ENCODE data around the gene P2RY6. TPM values are rescaled to one million over a fixed set of nuclear protein-coding genes. Genes with fewer than 3 reads are reported as not detected.

The P2RY6 gene
- total and polyA plus RNA-seq, 2 of the 8 experiments (the other 6 are each of a cell fraction or from before 2014, with no cell fraction given), result 0.15 TPM; not detected in 1

GRCh38 chr11:73334384-73335203 lies 62.5 kb downstream of the P2RY6 start:
- H3K27me3 ChIP-seq (replicated peaks in 1 of 4; ENCODE audit: control insufficient read depth in 3 of 4, extremely low read depth in 1 of 4, insufficient read depth in 3 of 4, low read length in 3 of 4), result peaks cover 28 to 64% (median 53%) of the 10 kb centered on the region in 4 experiments
- H3K4me2 ChIP-seq (ENCODE audit: insufficient read depth in 1 of 2, low read depth in 2 of 2, low read length in 2 of 2), result no peak overlapping the region
- no peak overlapping the region for H2BK120ac ChIP-seq (replicated peaks; ENCODE audit: low read depth, low read length)
- H3K14ac ChIP-seq (ENCODE audit: insufficient read length), result no peak overlapping the region
- H2AFZ ChIP-seq (ENCODE audit: low read length), result no peak overlapping the region
- no peak overlapping the region for H4K5ac ChIP-seq (ENCODE audit: insufficient read length, low read depth, low read length)
- no peak overlapping the region for H3K23ac ChIP-seq (ENCODE audit: insufficient read length)
- H2BK5ac ChIP-seq (ENCODE audit: low read depth, low read length), result no peak overlapping the region
- H3K79me2 ChIP-seq (ENCODE audit: control insufficient read depth in 1 of 2, insufficient read depth in 2 of 2, low read length in 2 of 2), result no peaks in the 10 kb centered on the region
- H4K20me1 ChIP-seq (replicated peaks in 1 of 2; ENCODE audit: control insufficient read depth in 1 of 2, insufficient read depth in 2 of 2, low read length in 2 of 2), result peaks cover 31% of the 10 kb centered on the region in 2 experiments
- H3K36me3 ChIP-seq (ENCODE audit: control insufficient read depth in 2 of 4, insufficient read depth in 4 of 4, low read length in 3 of 4), result no peaks in the 10 kb centered on the region
- H3K9ac ChIP-seq (replicated peaks in 1 of 4; ENCODE audit: extremely low read depth in 1 of 4, low read depth in 3 of 4, low read length in 3 of 4), result no peak overlapping the region
- no peak for TF ChIP-seq ZNF274 (IDR thresholded peaks at IDR 0.05; ENCODE audit: borderline replicate concordance, extremely low read depth, low read length)
- TF ChIP-seq BRCA1 (IDR thresholded peaks at IDR 0.05; ENCODE audit: low read depth, low read length), result no peak
- DNase-seq (ENCODE audit: low read depth in 1 of 2, low spot score in 2 of 2) (no peak), FAIRE-seq (no peak)
- no peak overlapping the region for H2BK15ac ChIP-seq (ENCODE audit: low read length)
- H3K23me2 ChIP-seq (ENCODE audit: low read depth, low read length), result no peaks in the 10 kb centered on the region
- no peak overlapping the region for H3K18ac ChIP-seq (ENCODE audit: extremely low read depth, low read length)
- 69% methylated on average over 6 of the region's 6 CpGs; no CpG with 5 or more reads in 1 of the 2 experiments for WGBS, 2 experiments (ENCODE audit: extremely low coverage in 1 of 2, insufficient coverage in 1 of 2, insufficient read length in 1 of 2, insufficient replicate concordance in 2 of 2, low coverage in 1 of 2, low lambda C conversion rate in 2 of 2, missing lambda C conversion rate in 1 of 2)
- POLR2A ChIA-PET (ENCODE audit: partially characterized antibody), result interaction anchor here (0.7 to 4.9 kb wide), 2 partner anchors 21 to 27 kb away, joined by 4 to 29 read pairs; partner anchors contain the start of gene ARHGEF17
- CTCF ChIA-PET (ENCODE audit: partially characterized antibody), result interaction anchor here (0.5 to 35.5 kb wide), 12 partner anchors 10 to 1564 kb away, joined by 3 to 1456 read pairs (median 6); partner anchors contain the start of genes ARHGEF17 and RELT
- H4K8ac ChIP-seq (ENCODE audit: extremely low read depth, insufficient read depth, low read length), result no peak overlapping the region
- H3K4me1 ChIP-seq (replicated peaks in 1 of 4; ENCODE audit: control insufficient read depth in 3 of 4, insufficient read depth in 4 of 4, low read length in 3 of 4), result peaks cover 10 to 32% (median 24%) of the 10 kb centered on the region in 4 experiments
- H4K91ac ChIP-seq (replicated peaks; ENCODE audit: insufficient read length, low read length), result no peak overlapping the region
- H3K56ac ChIP-seq (replicated peaks; ENCODE audit: insufficient read length, low read depth, low read length), result no peak overlapping the region
- H2BK20ac ChIP-seq (ENCODE audit: low read length), result no peak overlapping the region
- H3K9me3 ChIP-seq (ENCODE audit: insufficient read depth in 2 of 2, low read depth in 1 of 2, low read length in 1 of 2), result no peaks in the 10 kb centered on the region
- H2BK12ac ChIP-seq (ENCODE audit: low read depth, low read length), result no peak overlapping the region
- no peak overlapping the region for H3K4me3 ChIP-seq (ENCODE audit: extremely low read depth in 1 of 4, insufficient read depth in 2 of 4, low read depth in 3 of 4, low read length in 4 of 4)
- H3K4ac ChIP-seq (replicated peaks; ENCODE audit: insufficient read length, low read depth, low read length), result no peak overlapping the region
- H2AK5ac ChIP-seq (ENCODE audit: low read depth, low read length), result no peak overlapping the region
- no peak overlapping the region for H3K27ac ChIP-seq (ENCODE audit: low read depth, low read length)
- H3K79me1 ChIP-seq (ENCODE audit: low read depth, low read length), result no peaks in the 10 kb centered on the region

Data from H1 (cell line).